HG03342 (cell line): ENCODE measurements around the gene COL1A1.

Experiments used
- ATAC-seq: cut with Tn5 transposase; IDR thresholded peaks from one replicate; pipeline ENCODE4 v1.9.1; 2021; ENCODE audit warnings: mild to moderate bottlenecking, moderate library complexity; ENCODE audit not compliant: unreplicated experiment

COL1A1 gene

DNA sequence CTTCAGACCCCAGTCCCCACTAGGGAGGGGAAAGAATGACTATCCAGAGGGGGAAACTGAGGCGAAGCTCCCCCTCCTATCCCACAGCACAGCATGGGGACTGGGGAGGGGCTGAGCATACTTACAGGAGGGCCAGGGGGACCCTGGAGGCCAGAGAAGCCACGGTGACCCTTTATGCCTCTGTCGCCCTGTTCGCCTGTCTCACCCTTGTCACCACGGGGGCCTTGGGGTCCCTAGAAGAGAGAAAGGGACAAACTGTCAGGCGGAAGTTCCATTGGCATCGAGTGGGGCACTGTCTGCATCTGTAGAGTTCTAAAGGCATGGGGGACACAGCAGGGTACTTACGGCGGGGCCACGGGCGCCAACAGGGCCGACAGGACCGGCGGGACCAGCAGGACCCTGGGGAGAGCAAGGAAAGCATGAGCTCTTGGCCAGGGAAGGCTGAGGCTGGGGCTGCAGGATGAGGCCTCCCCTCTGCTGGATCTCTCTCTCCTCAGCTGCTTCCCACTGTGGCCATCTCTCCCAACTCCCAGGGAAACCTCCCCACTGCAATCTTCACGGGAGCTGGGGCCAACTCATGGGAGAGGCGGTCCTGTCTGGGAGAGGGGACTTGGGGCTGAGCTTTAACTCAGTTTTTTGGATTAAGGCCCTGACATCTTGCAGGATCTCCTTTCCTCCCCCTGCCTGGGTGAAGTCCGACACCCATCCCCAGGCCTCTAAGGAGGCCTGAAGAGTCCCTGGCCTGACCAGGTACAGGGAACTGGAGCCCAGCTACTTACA lies 13.5 kb downstream of the COL1A1 start:
- ATAC-seq: no peak

DNA sequence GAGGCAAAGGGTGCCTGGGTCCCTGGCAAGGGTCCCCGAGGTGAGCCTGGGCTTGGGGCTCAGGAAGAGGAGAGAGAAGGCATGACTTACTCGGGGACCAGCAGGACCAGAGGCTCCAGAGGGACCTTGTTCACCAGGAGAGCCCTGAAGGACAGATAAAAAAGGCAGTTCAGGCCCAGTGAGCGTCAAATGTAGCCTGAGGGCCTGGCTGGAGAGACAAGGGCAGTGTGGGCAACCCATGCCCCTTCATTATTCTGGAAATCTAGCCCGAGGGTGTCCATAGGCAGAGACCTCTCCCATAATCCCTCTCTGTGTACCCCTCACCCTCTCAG lies 14.1 kb downstream of the COL1A1 start:
- no peak for ATAC-seq

DNA sequence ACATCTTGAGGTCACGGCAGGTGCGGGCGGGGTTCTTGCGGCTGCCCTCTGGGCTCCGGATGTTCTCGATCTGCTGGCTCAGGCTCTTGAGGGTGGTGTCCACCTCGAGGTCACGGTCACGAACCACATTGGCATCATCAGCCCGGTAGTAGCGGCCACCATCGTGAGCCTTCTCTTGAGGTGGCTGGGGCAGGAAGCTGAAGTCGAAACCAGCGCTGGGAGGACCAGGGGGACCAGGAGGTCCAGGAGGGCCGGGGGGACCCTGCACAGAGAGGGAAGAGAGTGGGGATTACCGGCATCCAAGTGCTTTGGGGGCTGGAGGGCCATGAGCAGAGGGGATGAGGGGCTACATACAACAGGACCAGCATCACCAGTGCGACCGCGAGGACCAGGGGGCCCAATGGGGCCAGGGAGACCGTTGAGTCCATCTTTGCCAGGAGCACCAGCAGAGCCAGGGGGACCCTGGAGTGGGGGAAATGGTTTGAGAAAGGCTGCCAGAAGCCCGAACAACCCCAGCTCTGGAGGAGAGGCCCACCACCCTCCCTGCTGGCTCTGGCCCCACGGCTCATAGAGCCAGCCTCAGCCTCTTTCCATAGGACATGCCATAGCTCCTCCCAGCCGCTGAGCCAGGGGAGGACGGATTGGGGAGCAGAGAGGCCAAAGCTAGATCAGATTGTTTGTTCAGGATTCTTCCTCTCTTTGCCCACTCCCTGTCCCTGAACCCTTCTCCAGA lies 14.6 kb downstream of the COL1A1 start:
- no peak for ATAC-seq

DNA sequence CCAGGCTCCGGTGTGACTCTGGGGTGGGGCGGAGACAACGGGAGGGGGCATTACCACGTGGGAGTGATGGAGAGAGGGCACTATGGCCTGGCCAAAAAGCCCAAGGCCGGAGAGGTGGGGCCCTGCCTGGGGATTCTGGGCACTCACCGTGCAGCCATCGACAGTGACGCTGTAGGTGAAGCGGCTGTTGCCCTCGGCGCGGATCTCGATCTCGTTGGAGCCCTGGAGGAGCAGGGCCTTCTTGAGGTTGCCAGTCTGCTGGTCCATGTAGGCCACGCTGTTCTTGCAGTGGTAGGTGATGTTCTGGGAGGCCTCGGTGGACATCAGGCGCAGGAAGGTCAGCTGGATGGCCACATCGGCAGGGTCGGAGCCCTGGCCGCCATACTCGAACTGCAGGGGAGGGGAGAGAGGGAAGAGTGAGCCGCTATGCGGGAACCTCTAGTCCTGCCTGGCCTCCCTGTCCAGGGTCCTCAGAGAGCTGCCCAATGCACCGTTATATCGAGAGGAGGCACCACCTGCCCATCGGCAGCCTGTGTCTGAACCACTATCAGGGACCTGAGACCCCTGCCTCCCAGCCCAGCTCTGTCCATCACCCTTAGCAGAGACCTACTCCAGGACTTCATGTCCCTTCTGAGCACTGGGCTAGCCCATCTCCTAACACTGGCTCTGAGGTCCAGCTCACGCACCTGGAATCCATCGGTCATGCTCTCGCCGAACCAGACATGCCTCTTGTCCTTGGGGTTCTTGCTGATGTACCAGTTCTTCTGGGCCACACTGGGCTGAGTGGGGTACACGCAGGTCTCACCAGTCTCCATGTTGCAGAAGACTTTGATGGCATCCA lies 15.6 kb downstream of the COL1A1 start:
- ATAC-seq: no peak

DNA sequence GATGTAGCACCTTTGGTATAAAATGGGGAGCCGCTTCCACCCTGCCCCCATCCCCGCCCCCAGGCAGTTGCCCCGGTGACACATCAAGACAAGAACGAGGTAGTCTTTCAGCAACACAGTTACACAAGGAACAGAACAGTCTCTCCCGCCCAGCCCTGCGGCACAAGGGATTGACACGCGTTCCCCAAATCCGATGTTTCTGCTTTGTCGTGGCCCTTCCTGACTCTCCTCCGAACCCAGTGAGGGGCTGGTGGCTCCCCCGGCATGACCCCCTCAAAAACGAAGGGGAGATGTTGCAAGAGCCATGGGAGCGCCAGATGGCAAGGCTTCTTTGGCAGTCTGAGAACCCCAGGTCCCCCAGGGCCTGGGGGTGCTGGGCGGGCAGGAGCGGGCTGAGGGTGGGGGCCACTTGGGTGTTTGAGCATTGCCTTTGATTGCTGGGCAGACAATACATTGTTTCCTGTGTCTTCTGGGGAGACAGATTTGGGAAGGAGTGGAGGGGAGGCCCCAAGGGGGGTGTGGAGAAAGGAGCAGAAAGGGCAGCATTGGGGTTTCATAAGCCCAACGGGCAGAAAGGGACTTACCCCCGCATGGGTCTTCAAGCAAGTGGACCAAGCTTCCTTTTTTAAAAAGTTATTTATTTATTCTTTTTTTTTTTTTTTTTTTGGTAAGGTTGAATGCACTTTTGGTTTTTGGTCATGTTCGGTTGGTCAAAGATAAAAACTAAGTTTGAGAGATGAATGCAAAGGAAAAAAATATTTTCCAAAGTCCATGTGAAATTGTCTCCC lies 16.6 kb downstream of the COL1A1 start:
- ATAC-seq: no peak

GRCh38 chr17:50184064-50184463 lies 17.4 kb downstream of the COL1A1 start:
- ATAC-seq: no peak

DNA sequence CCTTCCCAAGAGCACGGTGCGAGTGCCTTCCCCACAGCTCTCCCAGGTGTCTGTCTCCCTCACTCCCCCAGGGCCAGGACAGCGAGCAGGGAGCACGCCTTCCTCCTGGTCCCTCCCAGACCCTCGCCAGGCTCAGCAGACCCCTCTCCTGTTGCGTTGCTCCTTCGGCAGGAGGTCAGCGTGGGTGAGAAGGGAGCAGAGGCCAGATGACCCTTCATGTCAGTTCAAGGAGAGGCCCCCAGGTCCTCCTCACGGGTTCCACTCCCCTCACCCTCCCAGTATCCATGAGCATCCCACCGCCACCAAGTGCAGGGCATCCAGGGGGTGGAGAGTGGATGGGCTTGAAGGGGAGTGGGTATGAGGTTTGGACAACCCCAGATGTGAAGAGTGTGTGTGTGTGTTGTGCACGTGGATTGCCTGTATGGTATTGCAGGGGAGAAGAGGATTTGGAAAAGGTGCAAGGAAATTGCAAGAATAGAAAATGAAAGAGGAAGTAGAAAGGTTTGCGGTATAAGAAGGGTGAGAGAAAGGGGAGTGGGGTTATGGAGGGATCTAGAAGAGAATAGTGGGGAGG lies 17.9 kb downstream of the COL1A1 start:
- no peak for ATAC-seq

DNA sequence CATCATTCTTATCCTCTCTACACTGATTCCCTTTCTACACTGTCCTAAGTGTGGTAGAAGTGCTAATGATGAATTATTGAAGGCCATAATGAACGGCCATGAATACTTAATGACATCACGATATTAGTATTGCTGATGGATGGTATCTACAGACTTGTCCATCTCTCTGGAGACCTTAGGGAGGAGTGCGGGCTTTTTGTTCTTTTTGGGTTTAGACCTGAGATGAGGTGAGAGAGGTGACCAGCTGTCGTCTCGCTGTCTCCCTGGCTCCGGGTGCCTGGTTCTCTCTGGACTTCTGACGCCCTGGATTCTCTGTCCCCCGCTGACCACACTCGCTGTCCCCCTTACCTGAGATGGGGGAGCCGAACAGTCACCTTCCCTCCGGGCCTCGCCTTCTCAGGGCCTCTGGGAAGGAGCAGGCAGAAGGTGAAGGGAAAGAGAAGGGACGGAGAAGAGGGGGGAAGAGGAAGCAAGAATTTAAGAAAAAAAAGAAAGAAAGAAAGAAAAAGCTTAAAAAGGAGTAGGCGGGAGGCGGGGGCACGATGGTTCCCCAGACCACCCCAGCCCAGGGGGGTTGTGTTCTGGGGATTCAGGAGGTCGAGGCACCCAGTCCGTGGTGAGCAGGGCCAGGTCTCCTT lies 18.5 kb downstream of the COL1A1 start:
- no peak for ATAC-seq

DNA sequence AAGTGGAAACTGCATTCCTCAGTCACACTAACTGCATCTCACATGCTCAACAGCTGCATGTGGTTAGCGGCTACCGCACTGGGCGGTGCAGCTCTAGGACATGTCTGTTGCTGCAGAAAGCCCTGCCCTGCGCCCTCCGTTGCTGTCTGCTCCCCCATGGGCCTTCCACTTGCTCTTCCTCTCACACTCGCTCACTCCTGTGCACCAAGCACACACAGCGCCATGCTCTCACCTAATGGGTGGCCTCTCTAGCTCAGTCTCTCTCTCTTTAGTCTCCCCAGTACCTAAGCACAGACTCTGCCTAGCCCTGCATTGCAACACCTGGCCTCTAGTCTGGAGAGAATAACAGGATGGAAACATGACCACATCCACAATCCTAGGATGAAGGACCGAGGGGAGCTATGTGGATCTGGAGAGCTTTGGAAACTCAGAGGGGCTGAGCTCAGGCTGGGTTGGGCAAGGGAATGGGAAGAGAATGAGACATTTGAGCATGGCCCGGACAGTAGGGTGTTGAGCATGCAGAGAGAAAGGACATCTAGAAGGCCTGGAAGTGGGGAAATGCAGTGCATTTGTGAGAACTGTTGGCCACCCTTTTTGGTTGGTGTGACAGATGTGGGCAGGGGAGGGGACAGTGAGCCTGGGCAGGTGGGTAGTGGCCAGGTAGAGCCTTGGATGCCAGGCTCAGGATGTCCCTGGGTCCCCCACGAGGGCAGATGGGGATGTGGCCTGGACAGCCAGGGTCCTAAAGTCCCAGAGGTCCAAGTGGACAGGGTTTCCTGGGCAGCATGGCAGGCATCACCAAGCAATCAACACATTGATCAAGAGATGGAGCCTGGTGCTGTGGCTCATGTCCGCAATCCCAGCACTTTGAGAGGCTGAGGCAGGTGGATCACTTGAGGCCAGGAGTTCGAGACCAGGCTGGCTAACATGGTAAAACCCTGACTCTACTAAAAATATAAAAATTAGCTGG lies 19.6 kb downstream of the COL1A1 start:
- no peak for ATAC-seq

GRCh38 chr17:50181144-50181543 lies 20.3 kb downstream of the COL1A1 start:
- ATAC-seq: no peak

- no peak for ATAC-seq
Observed at GRCh38 chr17:50180620-50181019, 20.8 kb downstream of the COL1A1 start.

DNA sequence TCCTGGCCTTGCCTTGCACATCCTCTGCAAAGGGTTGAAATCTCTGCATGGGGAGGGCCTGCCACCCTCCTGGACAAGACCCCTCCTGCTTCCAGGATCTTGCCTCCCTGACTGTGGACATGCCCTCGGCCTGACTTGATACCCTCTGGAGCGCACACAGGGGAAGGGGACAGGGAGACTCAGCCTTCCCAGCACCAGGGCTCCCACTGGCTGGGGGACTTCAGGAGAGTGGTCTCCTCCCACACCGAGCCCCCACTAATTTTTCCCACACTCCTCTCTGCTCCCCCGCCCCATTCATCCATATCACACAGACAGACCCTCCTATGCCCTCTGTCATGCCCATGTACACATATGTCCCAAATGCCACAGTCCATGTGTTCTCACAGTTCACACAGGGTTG lies 21.3 kb downstream of the COL1A1 start:
- ATAC-seq: no peak

DNA sequence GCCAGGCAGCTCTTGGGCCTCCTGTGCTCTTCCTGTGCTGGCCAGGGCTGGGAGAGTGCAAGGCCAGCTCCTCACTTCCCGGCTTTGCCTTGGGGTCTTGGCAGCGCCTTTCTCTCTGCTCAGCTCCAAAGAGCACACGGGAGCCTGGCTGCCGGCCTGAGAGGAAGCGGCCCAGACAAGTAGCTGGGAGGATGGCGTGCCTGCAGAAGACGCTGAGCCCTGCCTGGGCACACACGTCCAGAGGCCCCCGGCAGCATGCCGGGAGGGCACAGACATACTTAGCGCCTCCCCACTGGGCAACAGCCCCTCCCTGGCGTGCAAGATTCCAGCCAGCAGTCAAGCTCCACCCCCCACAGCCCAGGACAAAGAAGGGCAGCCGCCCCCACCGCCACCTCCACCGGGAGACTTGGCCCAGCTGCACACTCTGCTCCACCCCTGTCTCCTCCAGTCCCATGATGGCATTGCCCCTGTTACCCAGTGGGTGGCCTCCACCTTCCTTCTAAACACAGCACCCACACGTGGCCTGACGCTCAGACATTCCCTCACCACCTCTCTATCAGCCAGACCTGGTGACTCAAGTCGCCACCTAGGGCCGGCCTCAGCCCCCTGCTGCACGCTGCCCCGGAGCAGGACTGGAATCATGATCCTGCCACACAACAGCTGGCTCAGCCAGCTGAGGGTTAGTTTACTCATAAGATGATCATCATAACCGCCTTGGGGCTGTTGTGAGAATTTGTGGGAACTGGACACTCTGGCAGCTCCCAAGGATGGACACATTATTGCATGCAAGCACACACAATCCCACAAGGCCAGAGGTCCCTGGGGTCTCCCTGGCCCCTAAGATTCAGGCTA lies 23.2 kb downstream of the COL1A1 start:
- ATAC-seq: no peak

DNA sequence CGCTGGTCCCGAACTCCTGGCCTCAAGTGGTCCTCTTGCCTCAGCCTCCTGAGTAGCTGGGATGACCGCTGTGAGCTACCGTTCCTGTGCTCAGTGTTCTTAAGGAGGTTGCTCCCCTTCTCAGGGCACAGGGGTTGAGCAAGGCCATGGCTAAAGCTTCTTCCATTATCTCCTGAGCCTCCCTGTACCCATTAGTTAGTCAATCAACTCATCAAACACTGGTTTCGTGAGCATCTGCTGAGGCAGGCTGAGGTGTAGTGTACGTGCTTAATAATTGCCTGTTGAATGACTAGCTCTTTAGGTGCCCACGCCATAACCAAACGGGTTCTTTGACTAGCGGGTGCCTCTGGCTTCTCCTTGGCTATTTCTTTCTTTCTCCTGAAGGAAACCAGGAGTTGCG lies 24.0 kb downstream of the COL1A1 start:
- no peak for ATAC-seq

- ATAC-seq: no peak
Observed at GRCh38 chr17:50176559-50177357, 24.7 kb downstream of the COL1A1 start.

DNA sequence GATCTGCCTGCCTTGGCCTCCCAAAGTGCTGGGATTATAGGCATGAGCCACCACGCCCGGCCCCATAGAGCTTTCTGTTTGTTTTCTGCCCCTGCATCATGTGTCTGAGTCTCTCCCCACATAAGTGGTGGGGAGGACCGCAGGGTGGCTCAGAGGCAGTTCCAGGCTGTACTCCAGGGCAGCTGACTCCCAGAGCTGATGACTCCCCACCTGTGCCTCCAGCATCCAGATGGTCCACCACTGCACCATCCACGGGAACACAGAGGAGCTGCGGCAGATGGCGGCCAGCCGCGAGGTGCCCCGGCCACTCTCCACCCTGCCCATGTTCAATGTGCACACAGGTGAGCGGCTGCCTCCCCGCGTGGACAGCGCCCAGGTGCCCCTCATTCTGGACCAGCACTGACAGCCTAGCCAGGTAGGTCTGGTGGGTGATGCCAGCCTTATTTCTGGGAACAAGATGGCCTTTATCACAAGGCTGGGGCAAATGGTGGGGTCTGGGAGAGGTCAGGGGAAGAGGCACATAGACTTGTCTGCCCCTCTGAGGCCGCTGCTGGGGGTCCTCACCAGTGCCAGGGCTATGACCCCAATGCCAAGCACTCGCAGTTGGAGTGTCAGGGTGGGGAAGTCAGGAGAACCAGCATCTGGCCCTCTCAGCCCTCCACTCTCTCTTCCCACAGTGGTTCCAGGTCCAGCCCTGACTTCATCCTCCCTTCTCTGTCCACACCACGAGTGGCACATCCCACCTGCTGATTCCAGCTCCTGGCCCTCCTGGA lies 26.2 kb downstream of the COL1A1 start:
- no peak for ATAC-seq
